Mesothelial cell of epicardium (in vitro differentiated cells): ENCODE measurements around the gene SPINK1. TPM values are rescaled to one million over a fixed set of nuclear protein-coding genes. Genes with fewer than 3 reads are reported as not detected.

Experiments
- DNase-seq, 2 experiments: peaks; one replicate each; pipeline ENCODE4 v3.0.0; 2021; ENCODE audit warnings: low spot score in 2 of 2; ENCODE audit not compliant: unreplicated experiment in 2 of 2
- H3K27ac Mint-ChIP-seq: 2 replicates; pipeline ENCODE4 v1.8.0; 2021; ENCODE audit warnings: mixed read lengths
- H3K27me3 Mint-ChIP-seq: 2 replicates; pipeline ENCODE4 v1.8.0; 2021; ENCODE audit warnings: low read depth, mixed read lengths
- H3K36me3 Mint-ChIP-seq: 2 replicates; pipeline ENCODE4 v1.8.0; 2021; ENCODE audit warnings: mixed read lengths
- H3K4me1 Mint-ChIP-seq: 2 replicates; pipeline ENCODE4 v1.8.0; 2021; ENCODE audit warnings: mixed read lengths
- H3K4me3 Mint-ChIP-seq: 2 replicates; pipeline ENCODE4 v1.8.0; 2021; ENCODE audit warnings: mild to moderate bottlenecking, moderate library complexity, mixed read lengths
- H3K9me3 Mint-ChIP-seq: 2 replicates; pipeline ENCODE4 v1.8.0; 2021; ENCODE audit warnings: mixed read lengths
- CTCF ChIP-seq: fragments of 200-600 bp; sonication (generic); IDR thresholded peaks from one replicate; pipeline ENCODE4 v1.5.0; 2021; ENCODE audit warnings: antibody characterized with exemption; ENCODE audit not compliant: unreplicated experiment
- total RNA-seq: library from RNA; stranded (reverse); gene quantifications from 3 replicates; pipeline ENCODE4 v1.2.1, GENCODE V29; 2021

Gene SPINK1
- total RNA-seq, 1 donor from 2014 or later = 1.4 TPM

- no peak overlapping the region for H3K27ac Mint-ChIP-seq
- no peaks in the 10 kb centered on the region for H3K9me3 Mint-ChIP-seq
- H3K27me3 Mint-ChIP-seq = peaks cover 34% of the 10 kb centered on the region
- DNase-seq = no peak
- TF ChIP-seq CTCF = no peak
- H3K4me3 Mint-ChIP-seq = no peak overlapping the region
- no peaks in the 10 kb centered on the region for H3K36me3 Mint-ChIP-seq
- H3K4me1 Mint-ChIP-seq = peaks cover 19% of the 10 kb centered on the region
Observed at GRCh38 chr5:147852365-147852764, 20.9 kb upstream of the SPINK1 start.

- H3K27me3 Mint-ChIP-seq = peaks cover 38% of the 10 kb centered on the region
- H3K36me3 Mint-ChIP-seq = no peaks in the 10 kb centered on the region
- TF ChIP-seq CTCF = no peak
- no peak for DNase-seq
- H3K4me3 Mint-ChIP-seq = no peak overlapping the region
- H3K4me1 Mint-ChIP-seq = peaks cover 17% of the 10 kb centered on the region
- no peaks in the 10 kb centered on the region for H3K9me3 Mint-ChIP-seq
- H3K27ac Mint-ChIP-seq = no peak overlapping the region
Observed at GRCh38 chr5:147851578-147851977, 20.1 kb upstream of the SPINK1 start.

GRCh38 chr5:147849226-147849625, 17.8 kb upstream of the SPINK1 start:
- no peak overlapping the region for H3K4me3 Mint-ChIP-seq
- TF ChIP-seq CTCF = no peak
- no peaks in the 10 kb centered on the region for H3K36me3 Mint-ChIP-seq
- DNase-seq = peak in 1 of 2 experiments; percentile 41
- no peaks in the 10 kb centered on the region for H3K9me3 Mint-ChIP-seq
- H3K27me3 Mint-ChIP-seq = peaks cover 31% of the 10 kb centered on the region
- H3K27ac Mint-ChIP-seq = peak overlapping the region; percentile 43
- H3K4me1 Mint-ChIP-seq = peaks cover 15% of the 10 kb centered on the region

GRCh38 chr5:147845618-147846017, 14.1 kb upstream of the SPINK1 start:
- TF ChIP-seq CTCF = no peak
- H3K27me3 Mint-ChIP-seq = peaks cover 30% of the 10 kb centered on the region
- no peak for DNase-seq

GRCh38 chr5:147844846-147845245, 13.4 kb upstream of the SPINK1 start:
- H3K27me3 Mint-ChIP-seq = peaks cover 31% of the 10 kb centered on the region
- H3K9me3 Mint-ChIP-seq = no peaks in the 10 kb centered on the region

More at GRCh38 chr5:147845618-147846017, 14.1 kb upstream of the SPINK1 start:
- H3K9me3 Mint-ChIP-seq = no peaks in the 10 kb centered on the region
- H3K4me3 Mint-ChIP-seq = no peak overlapping the region
- no peaks in the 10 kb centered on the region for H3K36me3 Mint-ChIP-seq
- no peak overlapping the region for H3K27ac Mint-ChIP-seq
- peaks cover 18% of the 10 kb centered on the region for H3K4me1 Mint-ChIP-seq

More at GRCh38 chr5:147844846-147845245, 13.4 kb upstream of the SPINK1 start:
- TF ChIP-seq CTCF = no peak
- H3K4me3 Mint-ChIP-seq = no peak overlapping the region
- no peaks in the 10 kb centered on the region for H3K36me3 Mint-ChIP-seq
- H3K27ac Mint-ChIP-seq = no peak overlapping the region
- DNase-seq = no peak
- peaks cover 14% of the 10 kb centered on the region for H3K4me1 Mint-ChIP-seq
